Measurements from ENCODE around the gene ERAL1. TPM values are rescaled to one million over a fixed set of nuclear protein-coding genes. Genes with fewer than 3 reads are reported as not detected.

Gene ERAL1
- total RNA-seq, 4 donors from 2014 or later: 19.0 to 67.6 (median 32.3) TPM

GRCh38 chr17:28812091-28812747 lies 42.6 kb upstream of the ERAL1 start:
- peak; percentile 95 to 96 for DNase-seq
- H3K9me3 ChIP-seq: no peaks in the 10 kb centered on the region
- intact Hi-C loops (cut with DNase I; ENCODE audit: low total_unique reads): no loop called here
- peaks cover 0 to 3% of the 10 kb centered on the region in 2 donors for H3K4me1 ChIP-seq
- peak overlapping the region; percentile 86 to 92 for H3K4me3 ChIP-seq
- peak overlapping the region; percentile 90 to 94 for H3K27ac ChIP-seq
- no peaks in the 10 kb centered on the region for H3K27me3 ChIP-seq
- H3K36me3 ChIP-seq: no peaks in the 10 kb centered on the region
- TF ChIP-seq POLR2A (IDR thresholded peaks at IDR 0.05) (peak in 1 of 2 donors; percentile 48), CTCF (IDR thresholded peaks at IDR 0.05) (no peak)

- intact Hi-C loops (cut with DNase I; ENCODE audit: low total_unique reads): no loop called here
- H3K9me3 ChIP-seq: no peaks in the 10 kb centered on the region
Observed at GRCh38 chr17:28812748-28813377, 42.0 kb upstream of the ERAL1 start.

GRCh38 chr17:28816540-28816939 lies 38.3 kb upstream of the ERAL1 start:
- Histone ChIP-seq H3K4me1 (no peaks in the 10 kb centered on the region), H3K36me3 (no peaks in the 10 kb centered on the region), H3K27ac (no peak overlapping the region), H3K4me3 (no peak overlapping the region), H3K9me3 (no peaks in the 10 kb centered on the region), H3K27me3 (no peaks in the 10 kb centered on the region)
- intact Hi-C loops (cut with DNase I; ENCODE audit: low total_unique reads): no loop called here
- TF ChIP-seq POLR2A (IDR thresholded peaks at IDR 0.05) (no peak), CTCF (IDR thresholded peaks at IDR 0.05) (no peak)
- no peak for DNase-seq

More at GRCh38 chr17:28812748-28813377, 42.0 kb upstream of the ERAL1 start:
- TF ChIP-seq CTCF (IDR thresholded peaks at IDR 0.05) (no peak), POLR2A (IDR thresholded peaks at IDR 0.05) (no peak)
- no peaks in the 10 kb centered on the region for H3K4me1 ChIP-seq
- H3K27ac ChIP-seq: peak overlapping the region; percentile 90 to 94
- H3K36me3 ChIP-seq: no peaks in the 10 kb centered on the region
- H3K27me3 ChIP-seq: no peaks in the 10 kb centered on the region
- peak overlapping the region; percentile 86 to 92 for H3K4me3 ChIP-seq
- DNase-seq: no peak

- no peak for DNase-seq
- Histone ChIP-seq H3K27me3 (no peaks in the 10 kb centered on the region), H3K9me3 (no peaks in the 10 kb centered on the region), H3K27ac (no peak overlapping the region), H3K36me3 (no peaks in the 10 kb centered on the region), H3K4me1 (no peaks in the 10 kb centered on the region), H3K4me3 (no peak overlapping the region)
- TF ChIP-seq POLR2A (IDR thresholded peaks at IDR 0.05) (no peak), CTCF (IDR thresholded peaks at IDR 0.05) (no peak)
- intact Hi-C loops (cut with DNase I; ENCODE audit: low total_unique reads): no loop called here
Observed at GRCh38 chr17:28818819-28819221, 36.0 kb upstream of the ERAL1 start.

- Histone ChIP-seq H3K9me3 (no peaks in the 10 kb centered on the region), H3K27ac (no peak overlapping the region), H3K4me1 (no peaks in the 10 kb centered on the region), H3K27me3 (no peaks in the 10 kb centered on the region), H3K36me3 (no peaks in the 10 kb centered on the region), H3K4me3 (no peak overlapping the region)
- no peak for DNase-seq
- no peak for TF ChIP-seq POLR2A (IDR thresholded peaks at IDR 0.05)
- TF ChIP-seq CTCF (IDR thresholded peaks at IDR 0.05): no peak
- intact Hi-C loops (cut with DNase I; ENCODE audit: low total_unique reads): no loop called here
Observed at GRCh38 chr17:28819582-28819981, 35.2 kb upstream of the ERAL1 start.
